ENCODE measurements around the gene APOBR. TPM values are rescaled to one million over a fixed set of nuclear protein-coding genes. Genes with fewer than 3 reads are reported as not detected.
"Not testable (repeated sequence)": the region's sequence is repeated elsewhere in the genome, so short reads cannot be mapped to it uniquely, and the experiment has no call there.

Gene APOBR, protein sequence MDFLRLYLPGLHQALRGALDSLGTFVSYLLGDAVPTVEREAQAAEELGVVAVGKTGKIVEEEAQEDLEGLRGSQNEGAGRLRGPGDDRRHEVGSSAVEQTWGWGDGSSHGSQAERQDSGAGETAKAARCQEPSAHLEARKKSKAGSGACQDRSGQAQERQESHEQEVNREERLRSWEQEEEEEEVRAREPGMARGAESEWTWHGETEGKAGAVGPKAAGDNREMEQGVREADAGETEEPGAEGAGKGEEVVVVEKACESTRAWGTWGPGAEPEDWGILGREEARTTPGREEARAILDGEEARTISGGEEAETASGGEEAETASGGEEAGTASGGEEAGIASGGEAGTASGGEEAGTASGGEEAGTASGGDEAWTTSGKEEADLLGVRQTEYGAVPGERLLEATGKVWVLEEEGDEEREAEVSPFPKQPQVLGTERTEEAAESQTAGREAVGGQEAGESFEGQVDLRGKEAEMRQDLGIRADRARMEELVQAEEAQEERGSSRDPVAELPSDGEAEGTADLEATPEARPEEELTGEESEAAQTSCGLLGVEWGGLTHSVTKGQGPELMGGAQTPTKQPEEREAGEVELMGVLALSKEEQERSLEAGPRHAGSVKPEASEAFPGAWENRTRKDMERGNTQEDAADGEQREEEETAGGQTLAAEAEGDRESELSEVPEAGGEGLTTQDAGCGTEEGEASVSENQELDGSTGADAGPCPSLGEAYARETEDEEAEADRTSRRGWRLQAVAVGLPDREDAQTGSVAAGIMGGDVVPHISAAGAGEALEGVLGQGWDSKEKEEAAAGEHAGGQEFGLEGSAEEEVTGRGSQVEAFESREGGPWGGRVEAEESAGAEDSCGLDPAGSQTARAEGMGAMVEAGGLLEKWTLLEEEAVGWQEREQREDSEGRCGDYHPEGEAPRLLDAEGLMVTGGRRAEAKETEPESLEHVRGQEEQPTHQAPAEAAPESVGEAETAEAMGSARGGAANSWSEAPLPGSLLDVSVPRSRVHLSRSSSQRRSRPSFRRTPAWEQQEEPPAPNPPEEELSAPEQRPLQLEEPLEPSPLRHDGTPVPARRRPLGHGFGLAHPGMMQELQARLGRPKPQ
- 2.9 TPM for total RNA-seq

DNA sequence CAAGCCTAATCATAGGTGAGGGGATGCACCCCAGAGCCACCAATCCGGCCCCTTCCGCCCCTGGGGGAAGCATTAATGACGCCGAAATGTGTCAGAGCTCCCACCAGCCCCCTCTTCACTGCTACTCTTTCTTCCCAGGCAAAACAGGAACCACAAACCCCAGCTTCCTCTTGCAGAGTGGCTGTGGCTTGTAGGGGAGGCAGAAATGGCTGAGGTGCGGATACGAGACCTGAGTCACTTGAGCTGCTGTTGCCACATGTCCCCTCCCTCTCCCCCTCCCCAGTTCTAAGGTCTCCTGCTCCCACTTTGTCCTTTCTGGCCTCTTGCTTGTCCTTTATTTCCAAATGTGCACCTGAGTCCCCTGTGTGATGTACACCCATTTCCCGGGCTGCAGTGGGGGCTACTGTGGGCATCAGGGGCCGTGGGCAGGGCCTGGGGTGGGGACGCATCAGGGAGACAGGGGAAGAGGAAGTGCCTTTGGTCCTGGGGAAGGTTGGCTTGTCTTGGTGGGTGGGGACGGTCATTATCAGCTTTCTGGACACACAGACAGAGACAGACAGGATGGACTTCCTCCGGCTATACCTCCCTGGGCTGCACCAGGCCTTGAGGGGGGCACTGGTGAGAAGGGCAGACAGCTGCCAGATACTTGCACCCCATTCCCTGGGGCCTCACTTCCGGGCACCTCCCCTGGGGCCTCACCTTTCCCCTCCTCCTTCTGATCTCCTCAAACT lies at the start of gene APOBR:
Gene APOBR (plus strand): TSS at position 523 of the 731 bp plus-strand sequence. CDS start 39 bp downstream, at position 562.
- ATAC-seq (no peak), DNase-seq (ENCODE audit: low spot score) (no peak)
- intact Hi-C loops (cut with DNase I), result no loop called here

DNA sequence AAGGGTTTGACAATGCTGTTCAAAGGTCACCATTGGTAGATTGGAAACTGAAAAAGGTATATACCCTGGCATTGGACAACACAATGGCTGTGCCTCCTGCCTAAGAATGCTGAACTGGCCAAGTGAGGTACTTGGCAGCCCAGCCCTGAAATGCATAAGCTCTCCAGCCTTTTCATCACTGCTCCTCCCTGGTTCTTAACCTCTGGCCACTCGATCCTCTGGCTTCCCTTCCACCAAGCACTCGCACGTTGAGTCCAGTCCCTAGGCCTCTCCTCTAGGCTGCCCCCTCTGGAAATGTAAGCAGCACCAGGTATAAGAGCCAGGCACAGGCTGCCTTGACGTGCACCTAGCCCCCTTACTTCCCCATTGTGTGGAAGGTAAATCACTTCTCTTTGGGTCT lies 48.1 kb upstream of the APOBR start:
- ATAC-seq; DNase-seq (ENCODE audit: low spot score); intact Hi-C loops (cut with DNase I): not testable (repeated sequence)

DNA sequence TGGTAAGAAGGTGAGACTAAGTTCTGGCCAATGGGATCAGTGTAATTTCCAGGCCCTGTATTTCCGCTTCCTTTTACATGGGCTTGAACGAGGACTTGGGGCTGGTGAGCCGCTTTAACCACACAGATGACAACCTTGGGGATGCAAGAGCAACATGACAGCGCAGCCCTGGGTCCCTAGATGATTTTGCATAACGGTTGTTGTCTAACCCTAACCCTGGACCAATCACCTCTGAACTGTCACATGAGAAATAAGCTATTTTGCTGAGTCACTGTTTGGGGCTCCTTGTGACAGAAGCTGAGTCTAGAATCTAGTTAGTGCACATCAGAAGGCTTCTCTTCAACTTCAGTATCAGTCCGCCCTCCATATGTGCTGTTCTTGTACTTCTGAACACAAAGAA lies 47.4 kb upstream of the APOBR start:
- not testable (repeated sequence) for ATAC-seq

DNA sequence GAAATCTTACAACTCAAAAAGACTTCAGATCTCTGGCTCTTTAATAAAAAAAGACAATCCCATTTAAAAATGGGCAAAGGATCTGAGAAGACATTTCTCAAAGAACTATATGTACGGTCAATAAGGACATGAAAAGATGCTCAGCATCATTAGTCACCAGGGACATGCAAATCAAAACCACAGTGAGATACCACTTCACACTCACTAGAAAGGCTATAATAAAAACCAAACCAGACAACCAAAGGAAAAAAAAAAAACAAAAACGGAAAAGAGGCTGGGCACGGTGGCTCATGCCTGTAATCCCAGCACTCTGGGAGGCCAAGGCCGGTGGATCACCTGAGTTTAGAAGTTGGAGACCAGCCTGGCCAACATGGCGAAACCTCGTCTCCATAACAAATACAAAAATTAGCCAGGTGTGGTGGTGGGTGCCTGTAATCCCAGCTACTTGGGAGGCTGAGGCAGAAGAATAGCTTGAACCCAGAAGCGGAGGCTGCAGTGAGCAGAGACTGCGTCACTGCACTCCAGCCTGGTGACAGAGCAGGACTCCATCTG lies 20.7 kb upstream of the APOBR start:
- no peak for ATAC-seq
- peak; percentile 22 for DNase-seq (ENCODE audit: low spot score)
- intact Hi-C loops (cut with DNase I), result no loop called here

More for the DNA sequence above, 47.4 kb upstream of the APOBR start:
- intact Hi-C loops (cut with DNase I); DNase-seq (ENCODE audit: low spot score): not testable (repeated sequence)

- DNase-seq (ENCODE audit: low spot score) (peak; percentile 2), ATAC-seq (no peak)
- intact Hi-C loops (cut with DNase I), result no loop called here
Observed at GRCh38 chr16:28475221-28475620, 19.2 kb upstream of the APOBR start.

GRCh38 chr16:28477311-28477920 lies 17.0 kb upstream of the APOBR start:
- DNase-seq (ENCODE audit: low spot score) (peak; percentile 45), ATAC-seq (no peak)
- intact Hi-C loops (cut with DNase I), result no loop called here

DNA sequence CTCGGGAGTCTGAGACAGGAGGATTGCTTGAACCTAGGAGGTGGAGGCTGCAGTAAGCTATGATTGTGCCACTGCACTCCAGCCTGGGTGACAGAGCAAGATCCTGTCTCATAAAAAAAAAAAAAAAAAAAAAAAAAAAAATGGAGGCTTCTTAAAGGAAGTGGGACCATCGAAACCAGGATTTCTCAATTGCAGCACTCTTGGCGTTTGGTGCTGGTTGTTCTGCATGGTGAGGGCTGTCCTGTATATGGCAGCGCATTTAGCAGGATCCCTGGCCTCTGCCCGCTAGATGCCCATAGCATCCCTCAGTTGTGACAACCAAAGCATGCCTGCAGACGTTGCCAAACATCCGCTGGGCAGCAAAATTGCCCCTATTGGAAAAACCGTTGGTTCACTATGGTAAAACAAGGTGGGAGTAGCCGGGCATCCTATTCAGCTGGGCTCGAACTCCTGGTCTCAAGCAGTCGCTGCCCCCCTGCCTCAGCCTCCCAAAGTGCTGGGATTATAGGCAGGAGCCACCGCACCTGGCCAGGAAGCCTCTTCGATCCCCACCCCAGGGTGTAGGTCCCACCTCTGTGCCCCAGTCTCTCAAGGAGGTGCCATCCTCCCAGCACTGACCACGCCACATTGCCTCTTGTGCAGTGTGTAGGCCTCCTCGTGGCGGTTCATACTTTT lies 15.8 kb upstream of the APOBR start:
- DNase-seq (ENCODE audit: low spot score) (no peak), ATAC-seq (no peak)
- intact Hi-C loops (cut with DNase I), result no loop called here

DNA sequence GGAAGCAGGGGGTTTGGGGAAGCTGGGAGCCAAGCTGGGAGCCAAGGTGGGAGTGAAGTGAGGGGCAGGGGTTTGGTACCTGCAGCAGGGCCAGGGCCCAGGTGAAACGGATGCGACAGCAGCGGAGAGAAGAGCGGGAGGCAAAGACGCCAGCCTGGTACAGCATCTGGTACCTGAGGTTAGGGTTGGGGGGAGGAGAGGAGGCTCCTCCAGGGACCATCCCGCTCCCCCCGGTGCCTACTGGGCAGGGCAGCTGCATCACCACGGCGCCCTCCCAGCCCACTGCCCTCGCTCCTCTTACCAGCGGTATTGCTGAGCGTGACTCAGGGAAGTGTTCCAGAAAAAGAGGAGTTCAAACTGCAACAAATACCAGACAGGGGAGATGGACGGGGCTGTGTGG lies 12.4 kb upstream of the APOBR start:
- intact Hi-C loops (cut with DNase I), result no loop called here
- no peak for ATAC-seq
- DNase-seq (ENCODE audit: low spot score), result no peak

GRCh38 chr16:28483361-28483760 lies 11.1 kb upstream of the APOBR start:
- ATAC-seq; intact Hi-C loops (cut with DNase I); DNase-seq (ENCODE audit: low spot score): not testable (repeated sequence)

DNA sequence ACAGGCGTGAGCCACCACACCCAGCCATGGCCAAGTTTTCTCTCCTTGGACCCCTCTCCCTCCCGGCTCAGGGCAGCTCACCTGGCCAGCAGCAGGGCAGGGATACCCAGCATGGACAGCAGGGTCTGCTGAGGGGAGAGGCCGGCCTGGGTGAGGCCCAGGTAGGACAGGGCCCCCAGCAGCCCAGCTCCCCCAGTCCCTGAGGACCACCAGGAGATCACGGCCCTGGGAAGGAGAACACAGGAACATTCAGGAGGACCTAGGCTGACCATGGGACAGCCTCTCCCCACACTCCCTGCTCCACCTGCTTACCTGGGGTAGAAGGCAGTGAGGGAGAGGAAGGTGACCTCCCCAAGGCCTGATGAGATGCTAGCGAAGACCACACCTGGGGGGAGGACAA lies 8.2 kb upstream of the APOBR start:
- DNase-seq (ENCODE audit: low spot score) (no peak), ATAC-seq (no peak)
- intact Hi-C loops (cut with DNase I), result no loop called here

- peak; percentile 53 for ATAC-seq
- intact Hi-C loops (cut with DNase I), result no loop called here
- DNase-seq (ENCODE audit: low spot score), result peak; percentile 75
Observed at GRCh38 chr16:28491230-28491969, 3.0 kb upstream of the APOBR start.

GRCh38 chr16:28491970-28492474 lies 2.4 kb upstream of the APOBR start, which contains the start of gene CLN3:
Gene CLN3 (minus strand): TSS chr16:28492074. CDS start chr16:28491759, 315 bp downstream.
- intact Hi-C loops (cut with DNase I), result no loop called here
- ATAC-seq (peak; percentile 98), DNase-seq (ENCODE audit: low spot score) (peak; percentile 95)

DNA sequence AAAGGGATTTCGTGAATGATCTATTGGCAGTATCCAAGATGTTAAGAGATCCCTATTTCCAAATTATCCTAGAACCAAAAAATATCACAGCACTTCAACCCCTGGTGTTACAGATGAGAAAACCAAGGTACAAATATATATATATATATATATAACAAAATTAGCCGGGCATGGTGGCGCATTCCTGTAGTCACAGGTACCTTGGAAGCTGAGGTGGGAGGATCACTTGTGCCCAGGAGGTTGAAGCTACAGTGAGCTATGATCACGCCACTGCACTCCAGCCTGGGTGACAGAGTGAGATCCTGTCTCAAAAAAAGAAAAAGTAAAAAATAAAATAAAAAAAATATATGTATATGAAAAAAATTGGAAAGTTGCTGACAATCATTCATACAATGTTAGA lies 1.9 kb upstream of the APOBR start:
- no peak for DNase-seq (ENCODE audit: low spot score)
- ATAC-seq, result no peak
- intact Hi-C loops (cut with DNase I), result no loop called here

GRCh38 chr16:28495098-28495793 lies 803 bp downstream of the APOBR start:
- ATAC-seq, result no peak
- no peak for DNase-seq (ENCODE audit: low spot score)
- intact Hi-C loops (cut with DNase I), result no loop called here

DNA sequence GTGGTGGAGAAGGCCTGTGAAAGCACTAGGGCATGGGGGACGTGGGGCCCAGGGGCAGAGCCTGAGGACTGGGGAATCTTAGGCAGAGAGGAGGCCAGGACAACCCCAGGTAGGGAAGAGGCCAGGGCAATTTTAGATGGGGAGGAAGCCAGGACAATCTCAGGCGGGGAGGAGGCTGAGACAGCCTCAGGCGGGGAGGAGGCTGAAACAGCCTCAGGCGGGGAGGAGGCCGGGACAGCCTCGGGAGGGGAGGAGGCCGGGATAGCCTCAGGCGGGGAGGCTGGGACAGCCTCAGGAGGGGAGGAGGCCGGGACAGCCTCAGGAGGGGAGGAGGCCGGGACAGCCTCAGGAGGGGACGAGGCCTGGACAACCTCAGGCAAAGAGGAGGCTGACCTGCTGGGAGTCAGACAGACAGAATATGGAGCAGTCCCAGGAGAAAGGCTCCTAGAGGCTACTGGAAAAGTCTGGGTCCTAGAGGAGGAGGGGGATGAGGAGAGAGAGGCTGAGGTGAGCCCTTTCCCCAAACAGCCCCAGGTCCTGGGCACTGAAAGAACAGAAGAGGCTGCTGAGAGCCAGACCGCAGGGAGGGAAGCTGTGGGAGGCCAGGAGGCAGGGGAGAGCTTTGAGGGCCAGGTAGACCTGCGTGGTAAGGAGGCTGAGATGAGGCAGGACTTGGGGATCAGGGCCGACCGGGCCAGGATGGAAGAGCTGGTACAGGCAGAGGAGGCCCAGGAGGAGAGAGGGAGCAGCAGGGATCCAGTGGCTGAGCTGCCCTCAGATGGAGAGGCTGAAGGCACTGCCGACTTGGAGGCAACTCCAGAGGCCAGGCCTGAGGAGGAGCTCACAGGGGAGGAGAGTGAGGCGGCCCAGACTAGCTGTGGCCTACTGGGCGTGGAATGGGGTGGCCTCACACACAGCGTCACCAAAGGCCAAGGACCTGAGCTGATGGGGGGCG lies 1.6 kb downstream of the APOBR start:
- no peak for DNase-seq (ENCODE audit: low spot score)
- intact Hi-C loops (cut with DNase I), result no loop called here
- no peak for ATAC-seq

Data from sciatic nerve (tissue), 2 donors.